Suprapubic skin (tissue), 4 donors: ENCODE data around the gene AMOTL1. TPM values are rescaled to one million over a fixed set of nuclear protein-coding genes. Genes with fewer than 3 reads are reported as not detected.
"Not testable (repeated sequence)": the region's sequence is repeated elsewhere in the genome, so short reads cannot be mapped to it uniquely, and the experiment has no call there.

Source experiments
- DNase-seq, 2 donors: peaks; one replicate each; pipeline ENCODE4 v3.0.0-alpha.2; 2019; ENCODE audit warnings: low spot score in 2 of 2
- H3K27ac ChIP-seq: fragments of 200-600 bp; sonication (generic); one replicate; pipeline ENCODE4 v1.5.1; 2019
- H3K27me3 ChIP-seq: fragments of 200-600 bp; sonication (generic); one replicate; pipeline ENCODE4 v1.5.1; 2019
- H3K36me3 ChIP-seq: fragments of 200-600 bp; sonication (generic); one replicate; pipeline ENCODE4 v1.5.1; 2019
- H3K4me1 ChIP-seq: fragments of 200-600 bp; sonication (generic); one replicate; pipeline ENCODE4 v1.5.1; 2019
- H3K4me3 ChIP-seq: fragments of 200-600 bp; sonication (generic); one replicate; pipeline ENCODE4 v1.5.1; 2019; ENCODE audit warnings: mild to moderate bottlenecking
- H3K9me3 ChIP-seq: fragments of 200-600 bp; sonication (generic); one replicate; pipeline ENCODE4 v1.5.1; 2019
- EP300 ChIP-seq: sonication (generic); formaldehyde crosslinking; IDR thresholded peaks from one replicate; pipeline ENCODE4 v1.6.1; 2017; ENCODE audit warnings: antibody characterized with exemption
- POLR2A ChIP-seq, 2 donors: fragments of 450-650 bp; IDR thresholded peaks; one replicate each; pipeline ENCODE4 v1.6.1; 2017; ENCODE audit warnings: antibody characterized with exemption in 2 of 2, mild to moderate bottlenecking in 2 of 2, moderate library complexity in 2 of 2
- POLR2AphosphoS5 ChIP-seq, 3 donors: sonication (generic); formaldehyde crosslinking; IDR thresholded peaks; one replicate each; pipeline ENCODE4 v1.6.1; 2017; ENCODE audit warnings: antibody characterized with exemption in 3 of 3
- WGBS: methylation state at CpG from one replicate; pipeline ENCODE4 v1.1.5; 2018; 5-methylcytosine and 5-hydroxymethylcytosine counted together
- total RNA-seq, 4 donors: library from RNA; depleted of rRNA; stranded (reverse); fragments of >200 nt; gene quantifications; one replicate each; pipeline ENCODE4 v1.1.0, GENCODE V29; 2016
- TF ChIP-seq, protein P1 (sequence below), 2 donors: fragments of 200-600 bp in 1 of 2; fragments of 450-650 bp in 1 of 2; sonication (generic) in 1 of 2; IDR thresholded peaks; one replicate each; pipeline ENCODE4 v1.5.1; 2016 to 2019; ENCODE audit warnings: antibody characterized with exemption in 2 of 2, mild to moderate bottlenecking in 1 of 2, moderate library complexity in 1 of 2

AMOTL1 gene
- total RNA-seq, 4 donors from 2014 or later: 69.7 to 86.9 (median 79.4) TPM

DNA sequence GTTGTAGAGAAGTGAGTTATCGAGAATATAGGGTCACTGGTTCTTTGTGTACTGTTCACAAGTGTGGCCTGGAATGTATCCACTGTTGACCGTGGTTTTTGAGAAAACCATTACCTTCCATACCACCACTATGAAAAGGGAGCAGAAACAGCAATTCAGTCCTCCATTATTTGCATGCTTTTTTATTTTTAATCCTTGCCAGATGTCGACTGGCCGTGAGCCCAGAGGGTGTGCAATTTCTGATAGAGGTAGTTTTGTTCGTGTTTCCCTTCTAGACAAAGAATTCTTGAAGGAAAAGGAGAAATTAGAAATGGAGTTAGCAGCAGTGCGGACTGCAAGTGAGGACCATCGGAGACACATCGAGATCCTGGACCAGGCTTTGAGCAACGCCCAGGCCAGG, 81.7 kb downstream of the AMOTL1 start:
- H3K27me3 ChIP-seq: no peaks in the 10 kb centered on the region
- H3K4me1 ChIP-seq: peaks cover 22% of the 10 kb centered on the region
- no peak overlapping the region for H3K4me3 ChIP-seq
- no peak overlapping the region for H3K27ac ChIP-seq
- H3K9me3 ChIP-seq: no peaks in the 10 kb centered on the region
- 65% methylated on average over 9 of the region's 9 CpGs for WGBS
- peaks cover 23% of the 10 kb centered on the region for H3K36me3 ChIP-seq
- TF ChIP-seq EP300 (no peak), POLR2A (IDR thresholded peaks at IDR 0.05) (no peak), POLR2AphosphoS5 (IDR thresholded peaks at IDR 0.05) (no peak)
- TF ChIP-seq, protein P1, sequence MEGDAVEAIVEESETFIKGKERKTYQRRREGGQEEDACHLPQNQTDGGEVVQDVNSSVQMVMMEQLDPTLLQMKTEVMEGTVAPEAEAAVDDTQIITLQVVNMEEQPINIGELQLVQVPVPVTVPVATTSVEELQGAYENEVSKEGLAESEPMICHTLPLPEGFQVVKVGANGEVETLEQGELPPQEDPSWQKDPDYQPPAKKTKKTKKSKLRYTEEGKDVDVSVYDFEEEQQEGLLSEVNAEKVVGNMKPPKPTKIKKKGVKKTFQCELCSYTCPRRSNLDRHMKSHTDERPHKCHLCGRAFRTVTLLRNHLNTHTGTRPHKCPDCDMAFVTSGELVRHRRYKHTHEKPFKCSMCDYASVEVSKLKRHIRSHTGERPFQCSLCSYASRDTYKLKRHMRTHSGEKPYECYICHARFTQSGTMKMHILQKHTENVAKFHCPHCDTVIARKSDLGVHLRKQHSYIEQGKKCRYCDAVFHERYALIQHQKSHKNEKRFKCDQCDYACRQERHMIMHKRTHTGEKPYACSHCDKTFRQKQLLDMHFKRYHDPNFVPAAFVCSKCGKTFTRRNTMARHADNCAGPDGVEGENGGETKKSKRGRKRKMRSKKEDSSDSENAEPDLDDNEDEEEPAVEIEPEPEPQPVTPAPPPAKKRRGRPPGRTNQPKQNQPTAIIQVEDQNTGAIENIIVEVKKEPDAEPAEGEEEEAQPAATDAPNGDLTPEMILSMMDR (IDR thresholded peaks at IDR 0.05): no peak
- DNase-seq: no peak

DNA sequence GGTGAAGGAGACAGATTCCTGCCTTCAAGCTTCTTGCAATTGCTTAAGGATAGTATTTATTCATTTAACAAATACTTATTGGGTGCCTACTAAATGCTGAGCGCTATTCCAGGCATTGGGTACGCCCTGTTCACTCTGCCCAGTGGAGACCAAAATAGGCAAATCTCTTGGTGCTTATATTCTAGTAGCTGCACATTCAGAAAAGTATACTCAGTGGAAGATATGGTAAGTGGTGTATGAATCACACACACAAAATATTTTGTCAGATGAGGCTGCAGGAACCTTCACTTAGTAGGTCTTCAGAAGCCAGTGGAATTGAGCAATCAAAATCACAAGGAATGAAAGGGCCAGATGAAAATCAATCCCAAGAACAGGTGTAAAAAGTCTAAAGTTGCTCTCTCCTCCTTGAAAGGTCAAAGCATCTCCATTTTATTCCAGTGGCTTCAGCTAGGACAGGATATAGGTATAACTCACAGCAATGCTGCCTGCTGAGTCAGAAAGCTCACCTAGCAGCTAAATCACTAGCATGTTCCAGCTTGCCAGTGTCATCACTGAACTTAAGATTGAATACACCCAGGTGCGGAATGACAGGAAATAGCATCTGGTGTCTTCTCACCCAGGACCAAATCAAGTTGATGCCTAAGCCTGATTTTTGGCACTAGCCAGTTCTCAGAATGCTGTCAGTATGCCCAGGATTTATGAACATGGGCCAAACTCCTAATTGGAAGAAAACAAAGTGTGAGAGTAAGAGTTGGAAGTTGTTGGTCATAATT, 83.9 kb downstream of the AMOTL1 start:
- H3K27me3 ChIP-seq: no peaks in the 10 kb centered on the region
- WGBS: 69% methylated on average over 3 of the region's 3 CpGs
- no peak overlapping the region for H3K4me3 ChIP-seq
- DNase-seq: no peak
- no peaks in the 10 kb centered on the region for H3K9me3 ChIP-seq
- H3K4me1 ChIP-seq: peaks cover 16% of the 10 kb centered on the region
- peak overlapping the region; percentile 50 for H3K27ac ChIP-seq
- peaks cover 40% of the 10 kb centered on the region for H3K36me3 ChIP-seq
- TF ChIP-seq, protein P1 (IDR thresholded peaks at IDR 0.05): no peak
- TF ChIP-seq POLR2A (IDR thresholded peaks at IDR 0.05) (no peak), POLR2AphosphoS5 (IDR thresholded peaks at IDR 0.05) (peak in 1 of 3 donors; percentile 44)

DNA sequence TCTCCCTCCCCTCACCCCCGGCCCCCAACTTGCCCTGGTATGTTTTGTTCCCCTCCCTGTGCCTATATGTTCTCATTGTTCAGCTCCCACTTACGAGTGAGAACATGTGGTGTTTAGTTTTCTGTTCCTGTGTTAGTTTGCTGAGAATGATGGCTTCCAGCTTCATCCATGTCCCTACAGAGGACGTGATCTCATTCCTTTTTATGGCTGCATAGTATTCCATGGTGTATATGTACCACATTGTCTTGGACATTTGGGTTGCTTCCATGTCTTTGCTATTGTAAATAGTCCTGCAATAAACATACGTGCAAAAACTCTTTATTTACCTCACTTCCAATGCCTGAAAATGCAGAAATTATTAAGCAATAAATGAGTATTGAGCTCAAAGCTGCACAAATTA, 85.1 kb downstream of the AMOTL1 start:
- H3K4me3 ChIP-seq: not testable (repeated sequence)
- WGBS: 91% methylated on average over 4 of the region's 4 CpGs

DNA sequence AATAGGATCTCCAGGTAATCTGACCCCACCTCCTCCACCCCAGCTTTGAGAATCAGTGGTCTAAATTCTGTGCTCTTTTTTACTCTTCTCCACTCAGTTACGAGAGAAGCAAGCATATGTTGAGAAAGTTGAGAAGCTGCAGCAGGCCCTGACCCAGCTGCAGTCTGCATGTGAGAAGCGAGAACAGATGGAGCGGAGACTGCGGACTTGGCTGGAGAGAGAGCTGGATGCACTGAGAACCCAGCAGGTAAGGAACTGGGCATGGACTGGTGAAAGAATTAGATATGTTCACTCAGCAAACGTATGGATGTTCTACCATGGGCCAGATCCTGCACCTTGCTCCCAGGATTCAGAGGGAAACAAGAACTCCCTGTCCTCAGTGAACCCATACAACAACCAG, 85.7 kb downstream of the AMOTL1 start:
- TF ChIP-seq EP300 (no peak), POLR2AphosphoS5 (IDR thresholded peaks at IDR 0.05) (no peak), POLR2A (IDR thresholded peaks at IDR 0.05) (no peak)
- TF ChIP-seq, protein P1 (IDR thresholded peaks at IDR 0.05): no peak
- no peak for DNase-seq
- Histone ChIP-seq H3K27ac (no peak overlapping the region), H3K36me3 (peaks cover 58% of the 10 kb centered on the region), H3K4me3 (no peak overlapping the region), H3K27me3 (no peaks in the 10 kb centered on the region), H3K9me3 (no peaks in the 10 kb centered on the region), H3K4me1 (peaks cover 16% of the 10 kb centered on the region)
- 96% methylated on average over 5 of the region's 5 CpGs for WGBS

More for the DNA sequence above, 85.1 kb downstream of the AMOTL1 start:
- Histone ChIP-seq H3K4me1 (peaks cover 16% of the 10 kb centered on the region), H3K36me3 (peaks cover 53% of the 10 kb centered on the region)
- H3K27me3 ChIP-seq, H3K27ac ChIP-seq, H3K9me3 ChIP-seq, DNase-seq: not testable (repeated sequence)

DNA sequence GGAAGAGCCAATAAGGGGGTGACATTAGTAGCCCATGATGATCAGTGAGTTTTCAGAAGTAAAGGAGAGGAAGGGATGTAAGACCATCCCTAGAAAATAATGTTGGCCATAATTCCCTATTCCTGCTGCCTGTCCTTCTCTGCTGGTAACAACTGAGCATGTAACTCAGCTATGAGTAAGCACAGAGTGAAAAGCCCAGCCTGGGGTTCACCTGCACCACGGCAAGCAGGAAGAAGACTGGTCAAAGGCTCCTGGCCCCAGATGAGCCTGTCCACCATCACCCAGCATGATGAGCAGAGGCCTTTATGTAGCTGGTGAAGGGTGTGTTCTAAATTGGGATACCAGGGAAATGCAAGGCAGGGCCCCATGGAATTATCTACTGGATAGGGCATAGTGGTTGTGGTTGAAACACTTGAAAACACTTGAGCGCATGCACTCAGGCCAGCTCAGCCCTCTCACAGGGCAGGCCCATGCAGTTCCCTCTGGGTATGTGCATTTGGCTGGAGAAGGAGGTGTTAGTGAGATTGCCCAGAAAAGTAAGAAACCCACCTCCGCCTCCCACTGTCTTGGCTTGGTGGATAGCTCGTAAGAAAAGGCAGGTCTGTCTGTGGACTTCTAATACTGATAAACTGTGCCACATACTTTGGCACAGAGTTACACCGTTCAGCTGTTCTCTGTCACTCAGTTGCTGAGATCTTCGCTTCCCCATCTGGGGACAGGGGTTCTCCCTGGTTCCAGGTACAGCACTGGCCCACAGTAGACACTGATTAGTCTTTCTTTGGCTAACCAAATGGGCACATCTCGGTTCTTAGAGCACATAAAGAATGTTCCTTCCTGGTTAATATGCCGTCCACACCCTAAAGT, 86.8 kb downstream of the AMOTL1 start:
- Histone ChIP-seq H3K27ac (no peak overlapping the region), H3K36me3 (peaks cover 70% of the 10 kb centered on the region), H3K4me3 (no peak overlapping the region), H3K4me1 (peaks cover 15% of the 10 kb centered on the region), H3K27me3 (no peaks in the 10 kb centered on the region), H3K9me3 (no peaks in the 10 kb centered on the region)
- WGBS: 78% methylated on average over 8 of the region's 8 CpGs
- TF ChIP-seq, protein P1 (IDR thresholded peaks at IDR 0.05): no peak
- TF ChIP-seq POLR2A (IDR thresholded peaks at IDR 0.05): no peak
- no peak for TF ChIP-seq POLR2AphosphoS5 (IDR thresholded peaks at IDR 0.05)
- TF ChIP-seq EP300: no peak
- no peak for DNase-seq
